Esophagus squamous epithelium (tissue), 5 donors: ENCODE results near the gene TIMM22. TPM values are rescaled to one million over a fixed set of nuclear protein-coding genes. Genes with fewer than 3 reads are reported as not detected.

Source experiments
- DNase-seq: peaks from one replicate; lab custom pipeline; 2025; lab: John Stamatoyannopoulos, UW
- H3K27ac ChIP-seq, 4 donors: fragments of 200-600 bp; sonication (generic); one replicate each; pipeline ENCODE4 v1.5.1; 2016 to 2019; ENCODE audit warnings: mild to moderate bottlenecking in 1 of 4
- H3K27me3 ChIP-seq, 4 donors: fragments of 200-600 bp; sonication (generic); 1 replicate in 3 of 4; 2 replicates in 1 of 4; pipeline versions ENCODE4 v1.5.1 to v1.6.0; 2017 to 2021; ENCODE audit warnings: antibody characterized with exemption in 1 of 4
- H3K36me3 ChIP-seq, 3 donors: fragments of 200-600 bp; sonication (generic); one replicate each; pipeline ENCODE4 v1.5.1; 2016 to 2019
- H3K4me1 ChIP-seq, 3 donors: fragments of 200-600 bp; sonication (generic); one replicate each; pipeline ENCODE4 v1.5.1; 2017 to 2019
- H3K4me3 ChIP-seq, 4 donors: fragments of 200-600 bp; sonication (generic); 1 replicate in 3 of 4; 2 replicates in 1 of 4; pipeline ENCODE4 v1.5.1; 2016 to 2019; ENCODE audit warnings: mild to moderate bottlenecking in 2 of 4, moderate library complexity in 1 of 4
- H3K9me3 ChIP-seq, 3 donors: fragments of 200-600 bp; sonication (generic); one replicate each; pipeline ENCODE4 v1.5.1; 2016 to 2019
- POLR2A ChIP-seq, 4 donors: fragments of 450-650 bp; IDR thresholded peaks; one replicate each; pipeline ENCODE4 v1.6.1; 2017; ENCODE audit warnings: antibody characterized with exemption in 4 of 4, mild to moderate bottlenecking in 4 of 4, moderate library complexity in 3 of 4
- WGBS, 2 donors: methylation state at CpG; one replicate each; pipeline ENCODE4 v1.1.5; 2018; 5-methylcytosine and 5-hydroxymethylcytosine counted together
- intact Hi-C: fragments of 100-400 bp; cut with DNase I; formaldehyde crosslinking; loops from one replicate; pipeline ENCODE4 v1.15.0; 2022
- total RNA-seq, 4 donors: library from RNA; depleted of rRNA; stranded (reverse); fragments of >200 nt; gene quantifications; one replicate each; pipeline ENCODE4 v1.1.0, GENCODE V29; 2016
- TF ChIP-seq, protein P1 (sequence below), 6 experiments: fragments of 450-650 bp in 4 of 6; fragments of 200-600 bp in 2 of 6; sonication (generic) in 2 of 6; IDR thresholded peaks; one replicate each; pipeline ENCODE4 v1.5.1; 2016 to 2019; ENCODE audit warnings: antibody characterized with exemption in 6 of 6, mild to moderate bottlenecking in 4 of 6, moderate library complexity in 4 of 6
- donor health status: DM: yes; HTN: yes; CAD: no.

TIMM22 gene
- total RNA-seq, 4 donors from 2014 or later: 7.7 to 18.5 (median 11.8) TPM

DNA sequence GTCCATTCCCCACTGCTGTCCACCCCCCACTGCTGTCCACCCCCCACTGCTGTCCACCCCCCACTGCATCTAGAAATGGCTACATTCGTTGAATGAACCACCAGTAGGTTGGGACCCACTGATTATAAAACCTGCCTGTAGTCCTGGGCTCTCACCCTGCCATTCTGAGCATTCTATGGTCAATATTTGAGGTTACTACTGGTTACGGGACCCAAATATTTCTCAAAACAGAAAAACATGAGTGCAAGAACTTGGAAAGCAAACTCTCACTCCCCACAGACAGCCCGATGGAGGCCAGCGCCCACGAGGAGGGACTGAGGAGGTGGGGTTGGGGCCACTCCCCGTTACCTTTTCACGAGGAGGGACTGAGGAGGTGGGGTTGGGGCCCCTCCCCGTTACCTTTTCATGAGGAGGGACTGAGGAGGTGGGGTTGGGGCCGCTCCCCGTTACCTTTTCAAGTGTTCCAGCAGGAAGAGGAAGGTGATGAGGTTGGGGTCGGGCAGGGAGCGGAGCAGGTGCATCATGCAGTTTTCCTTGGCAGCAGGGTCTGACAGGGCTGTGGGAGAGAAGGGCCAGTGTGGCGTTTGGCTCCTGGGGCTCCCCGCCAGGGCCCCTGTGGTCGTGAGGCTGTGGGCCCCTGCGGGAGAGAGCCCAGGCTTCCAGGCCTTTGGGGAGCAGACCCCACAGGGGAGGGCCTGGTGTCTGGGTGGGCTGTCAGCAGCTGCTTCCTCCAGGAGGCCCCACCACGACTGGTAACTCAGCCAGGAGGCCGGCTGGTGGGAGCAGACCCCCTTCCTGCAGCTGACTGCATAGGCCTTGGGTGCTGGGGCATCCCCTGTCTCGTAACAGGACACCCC, 12.5 kb downstream of the TIMM22 start:
- H3K9me3 ChIP-seq: no peaks in the 10 kb centered on the region
- peaks cover 20 to 97% (median 41%) of the 10 kb centered on the region in 3 donors for H3K36me3 ChIP-seq
- peak overlapping the region; percentile 9 to 87 (median 65) for H3K27ac ChIP-seq
- no peak overlapping the region for H3K4me3 ChIP-seq
- H3K27me3 ChIP-seq: no peaks in the 10 kb centered on the region
- WGBS, 2 donors: 65 to 75% methylated on average over 6 to 7 of the region's 19 CpGs
- TF ChIP-seq, protein P1, sequence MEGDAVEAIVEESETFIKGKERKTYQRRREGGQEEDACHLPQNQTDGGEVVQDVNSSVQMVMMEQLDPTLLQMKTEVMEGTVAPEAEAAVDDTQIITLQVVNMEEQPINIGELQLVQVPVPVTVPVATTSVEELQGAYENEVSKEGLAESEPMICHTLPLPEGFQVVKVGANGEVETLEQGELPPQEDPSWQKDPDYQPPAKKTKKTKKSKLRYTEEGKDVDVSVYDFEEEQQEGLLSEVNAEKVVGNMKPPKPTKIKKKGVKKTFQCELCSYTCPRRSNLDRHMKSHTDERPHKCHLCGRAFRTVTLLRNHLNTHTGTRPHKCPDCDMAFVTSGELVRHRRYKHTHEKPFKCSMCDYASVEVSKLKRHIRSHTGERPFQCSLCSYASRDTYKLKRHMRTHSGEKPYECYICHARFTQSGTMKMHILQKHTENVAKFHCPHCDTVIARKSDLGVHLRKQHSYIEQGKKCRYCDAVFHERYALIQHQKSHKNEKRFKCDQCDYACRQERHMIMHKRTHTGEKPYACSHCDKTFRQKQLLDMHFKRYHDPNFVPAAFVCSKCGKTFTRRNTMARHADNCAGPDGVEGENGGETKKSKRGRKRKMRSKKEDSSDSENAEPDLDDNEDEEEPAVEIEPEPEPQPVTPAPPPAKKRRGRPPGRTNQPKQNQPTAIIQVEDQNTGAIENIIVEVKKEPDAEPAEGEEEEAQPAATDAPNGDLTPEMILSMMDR (IDR thresholded peaks at IDR 0.05): no peak
- TF ChIP-seq POLR2A (IDR thresholded peaks at IDR 0.05): no peak
- intact Hi-C loops: no loop called here
- peaks cover 25 to 77% (median 41%) of the 10 kb centered on the region in 3 donors for H3K4me1 ChIP-seq
- no peak for DNase-seq

DNA sequence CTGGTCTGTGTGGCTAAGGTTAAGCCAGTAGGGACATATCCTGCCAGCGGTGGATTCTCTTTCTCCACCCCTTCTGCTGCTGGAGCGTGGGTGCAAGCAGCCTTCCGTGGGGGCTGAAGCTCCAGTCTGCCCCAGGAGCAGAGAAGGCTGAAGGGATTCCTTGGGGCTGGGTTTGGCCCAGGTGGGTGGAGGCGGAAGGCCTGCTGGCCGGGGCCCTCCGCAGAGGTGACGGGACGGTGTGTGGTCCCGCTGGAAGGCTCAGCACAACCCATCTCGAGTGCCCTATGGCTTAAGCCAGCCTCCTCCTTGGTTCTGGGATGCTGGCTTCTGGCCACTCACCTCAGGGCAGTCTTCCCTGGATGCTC, 13.1 kb downstream of the TIMM22 start:
- Histone ChIP-seq H3K4me3 (no peak overlapping the region), H3K9me3 (no peaks in the 10 kb centered on the region), H3K36me3 (peaks cover 16 to 97% (median 41%) of the 10 kb centered on the region in 3 donors), H3K27me3 (no peaks in the 10 kb centered on the region), H3K27ac (peak overlapping the region in 1 of 4 donors; percentile 76), H3K4me1 (peaks cover 23 to 71% (median 35%) of the 10 kb centered on the region in 3 donors)
- DNase-seq: no peak
- 94% methylated on average over 7 of the region's 10 CpGs; no CpG with 5 or more reads in 1 of the 2 donors for WGBS, 2 donors
- intact Hi-C loops: no loop called here
- TF ChIP-seq, protein P1 (IDR thresholded peaks at IDR 0.05): no peak
- no peak for TF ChIP-seq POLR2A (IDR thresholded peaks at IDR 0.05)

DNA sequence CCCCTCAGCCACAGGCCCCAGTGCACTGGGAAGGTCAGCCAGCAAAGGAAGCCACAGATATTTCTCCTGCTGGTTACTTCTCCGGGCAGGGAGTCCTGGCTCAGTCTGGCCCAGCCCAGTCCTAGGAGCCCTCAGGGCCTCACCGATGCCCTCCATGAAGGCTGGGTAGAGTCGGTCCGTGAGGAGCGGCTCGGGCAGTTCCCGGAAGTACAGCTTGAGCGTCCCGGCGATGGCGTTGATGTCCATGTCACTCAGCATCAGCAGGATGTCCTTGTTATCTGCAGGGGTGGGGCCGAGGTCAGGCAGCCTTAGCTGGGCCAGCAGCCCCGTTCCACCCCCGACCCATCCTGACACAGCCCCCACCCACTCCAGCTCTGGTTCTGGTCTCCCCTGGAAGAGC, 13.7 kb downstream of the TIMM22 start:
- no peak for TF ChIP-seq POLR2A (IDR thresholded peaks at IDR 0.05)
- TF ChIP-seq, protein P1 (IDR thresholded peaks at IDR 0.05): no peak
- H3K27me3 ChIP-seq: no peaks in the 10 kb centered on the region
- H3K27ac ChIP-seq: peak overlapping the region in 2 of 4 donors; percentile 25 to 28
- peaks cover 16 to 97% (median 41%) of the 10 kb centered on the region in 3 donors for H3K36me3 ChIP-seq
- peaks cover 17 to 66% (median 30%) of the 10 kb centered on the region in 3 donors for H3K4me1 ChIP-seq
- intact Hi-C loops: no loop called here
- no peaks in the 10 kb centered on the region for H3K9me3 ChIP-seq
- 88% methylated on average over 5 of the region's 14 CpGs; no CpG with 5 or more reads in 1 of the 2 donors for WGBS, 2 donors
- no peak overlapping the region for H3K4me3 ChIP-seq
- DNase-seq: no peak

DNA sequence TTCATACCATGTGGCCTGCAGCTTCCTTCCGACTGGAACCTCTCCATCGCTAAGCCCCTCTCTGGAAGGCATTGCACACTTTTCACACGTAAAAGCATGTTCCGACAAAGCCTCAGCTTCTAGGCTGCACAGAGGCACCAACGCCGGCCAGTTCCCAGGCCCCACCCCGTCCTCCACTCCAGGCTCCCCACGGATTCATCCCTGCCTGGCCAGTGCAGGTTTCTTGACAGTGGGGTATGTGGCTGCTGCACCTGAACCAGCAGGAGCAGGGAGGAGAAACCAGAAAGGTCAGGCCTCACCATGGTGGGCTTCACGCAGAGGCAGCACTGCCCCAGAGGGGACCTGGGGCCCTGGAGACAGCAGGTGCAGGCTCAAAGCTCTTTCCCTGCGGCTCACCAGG, 14.2 kb downstream of the TIMM22 start:
- TF ChIP-seq, protein P1 (IDR thresholded peaks at IDR 0.05): no peak
- no peak for TF ChIP-seq POLR2A (IDR thresholded peaks at IDR 0.05)
- WGBS, 2 donors: 54 to 73% methylated on average over 8 of the region's 10 CpGs
- H3K9me3 ChIP-seq: no peaks in the 10 kb centered on the region
- H3K36me3 ChIP-seq: peaks cover 16 to 97% (median 41%) of the 10 kb centered on the region in 3 donors
- H3K27ac ChIP-seq: peak overlapping the region in 2 of 4 donors; percentile 5 to 42
- H3K4me1 ChIP-seq: peaks cover 12 to 61% (median 24%) of the 10 kb centered on the region in 3 donors
- DNase-seq: no peak
- H3K4me3 ChIP-seq: no peak overlapping the region
- intact Hi-C loops: no loop called here
- no peaks in the 10 kb centered on the region for H3K27me3 ChIP-seq
